Measurements from ENCODE around the gene CLDN18.

- no peak for TF ChIP-seq CTCF (IDR thresholded peaks at IDR 0.05; ENCODE audit: low read depth, low read length, missing input control)
- no peak for TF ChIP-seq REST (IDR thresholded peaks at IDR 0.05)
- TF ChIP-seq SP1 (IDR thresholded peaks at IDR 0.05): no peak
- no peak for TF ChIP-seq MAX (IDR thresholded peaks at IDR 0.05)
- TF ChIP-seq JUND (IDR thresholded peaks at IDR 0.05): no peak
- no peak for TF ChIP-seq HNF4A (conservative IDR thresholded peaks at IDR 0.05)
- TF ChIP-seq RAD21 (IDR thresholded peaks at IDR 0.05): no peak
- no peak for TF ChIP-seq TAF1 (conservative IDR thresholded peaks at IDR 0.05)
Observed at GRCh38 chr3:137963463-137963862, 46.5 kb upstream of the CLDN18 start.

Data from liver (tissue), 3 donors.